Liver (tissue), 9 donors: Measurements from ENCODE around the gene NOA1. TPM values are rescaled to one million over a fixed set of nuclear protein-coding genes. Genes with fewer than 3 reads are reported as not detected.

Source experiments
- DNase-seq: peaks from one replicate; pipeline ENCODE4 v3.0.0-alpha.2; 2017; ENCODE audit warnings: low spot score
- H3K27ac ChIP-seq, 2 donors: one replicate each; pipeline ENCODE4 v1.7.0; 2013; ENCODE audit warnings: inconsistent platforms in 2 of 2, low read length in 2 of 2, control low read depth in 1 of 2, low read depth in 1 of 2, mild to moderate bottlenecking in 1 of 2
- H3K27me3 ChIP-seq, 4 donors: one replicate each; pipeline versions ENCODE4 v1.6.1 to v1.7.0; 2013; ENCODE audit warnings: low read length in 3 of 4, inconsistent platforms in 1 of 4, mild to moderate bottlenecking in 1 of 4, moderate library complexity in 1 of 4; ENCODE audit not compliant: control insufficient read depth in 4 of 4, insufficient read depth in 4 of 4
- H3K36me3 ChIP-seq, 4 donors: one replicate each; pipeline versions ENCODE4 v1.6.1 to v1.7.0; 2013; ENCODE audit warnings: low read length in 3 of 4, mild to moderate bottlenecking in 3 of 4, low read depth in 1 of 4, moderate library complexity in 1 of 4; ENCODE audit not compliant: control insufficient read depth in 4 of 4, insufficient read depth in 3 of 4
- H3K4me1 ChIP-seq, 4 donors: one replicate each; pipeline versions ENCODE4 v1.6.1 to v1.7.0; 2013; ENCODE audit warnings: low read length in 3 of 4, mild to moderate bottlenecking in 3 of 4, moderate library complexity in 1 of 4; ENCODE audit not compliant: control insufficient read depth in 4 of 4, insufficient read depth in 4 of 4
- H3K4me3 ChIP-seq, 3 donors: one replicate each; pipeline versions ENCODE4 v1.6.1 to v1.7.0; 2013; ENCODE audit warnings: low read length in 3 of 3, control low read depth in 1 of 3, low read depth in 1 of 3, mild to moderate bottlenecking in 1 of 3
- H3K9ac ChIP-seq, 2 donors: one replicate each; pipeline ENCODE4 v1.7.0; 2013; ENCODE audit warnings: low read length in 2 of 2, mild to moderate bottlenecking in 2 of 2, moderate library complexity in 2 of 2, control low read depth in 1 of 2, low read depth in 1 of 2
- H3K9me3 ChIP-seq, 4 donors: one replicate each; pipeline versions ENCODE4 v1.6.1 to v1.7.0; 2013; ENCODE audit warnings: low read length in 3 of 4; ENCODE audit not compliant: control insufficient read depth in 4 of 4
- FOXA1 ChIP-seq: IDR thresholded peaks from 2 replicates; pipeline ENCODE4 v1.6.1; 2016; ENCODE audit warnings: antibody characterized with exemption
- FOXA2 ChIP-seq: IDR thresholded peaks from 2 replicates; pipeline ENCODE4 v1.6.1; 2016; ENCODE audit warnings: antibody characterized with exemption
- GABPA ChIP-seq, 2 donors: IDR thresholded peaks in 1 of 2; conservative IDR thresholded peaks in 1 of 2; 2 replicates each; pipeline ENCODE4 v1.6.1; 2016; ENCODE audit warnings: antibody characterized with exemption in 2 of 2, mild to moderate bottlenecking in 1 of 2, moderate library complexity in 1 of 2
- HNF4G ChIP-seq: IDR thresholded peaks from 2 replicates; pipeline ENCODE4 v1.6.1; 2016; ENCODE audit warnings: antibody characterized with exemption
- JUND ChIP-seq, 2 donors: IDR thresholded peaks; 2 replicates each; pipeline ENCODE4 v1.6.1; 2016; ENCODE audit warnings: antibody characterized with exemption in 2 of 2
- MAX ChIP-seq: IDR thresholded peaks from 2 replicates; pipeline ENCODE4 v1.6.1; 2016; ENCODE audit warnings: antibody characterized with exemption
- RAD21 ChIP-seq, 2 donors: IDR thresholded peaks; 2 replicates each; pipeline ENCODE4 v1.6.1; 2016; ENCODE audit warnings: antibody characterized with exemption in 2 of 2, mild to moderate bottlenecking in 2 of 2
- REST ChIP-seq: IDR thresholded peaks from 2 replicates; pipeline ENCODE4 v1.6.1; 2016; ENCODE audit warnings: antibody characterized with exemption, mild to moderate bottlenecking
- RXRA ChIP-seq, 2 donors: IDR thresholded peaks; 2 replicates each; pipeline ENCODE4 v1.6.1; 2017 to 2018; ENCODE audit warnings: antibody characterized with exemption in 2 of 2, mild to moderate bottlenecking in 1 of 2
- YY1 ChIP-seq: IDR thresholded peaks from 2 replicates; pipeline ENCODE4 v1.6.1; 2016; ENCODE audit warnings: antibody characterized with exemption, mild to moderate bottlenecking
- WGBS: extraction: QIAGEN DNeasy Blood & Tissue Kit; methylation state at CpG from one replicate; pipeline ENCODE4 v1.1.7; 2013; 5-methylcytosine and 5-hydroxymethylcytosine counted together
- polyA plus RNA-seq, 2 donors: library from polyadenylated mRNA; stranded (reverse) in 1 of 2; unstranded in 1 of 2; fragments of 200-250 nt in 1 of 2; fragments of >200 nt in 1 of 2; fragmentation: Nextera tagmentation in 1 of 2; extraction: Ambion mirVana in 1 of 2; gene quantifications; one replicate each; pipeline versions ENCODE4 v1.2.1 to v1.2.3, GENCODE V29; 2013 to 2015
- total RNA-seq, 2 donors: library from RNA; depleted of rRNA; stranded (reverse); fragments of >200 nt; gene quantifications; one replicate each; pipeline ENCODE4 v1.2.3, GENCODE V29; 2014
- TF ChIP-seq, protein P1 (sequence below): IDR thresholded peaks from 2 replicates; pipeline ENCODE4 v1.6.1; 2016; ENCODE audit warnings: antibody characterized with exemption
- TF ChIP-seq, protein P2 (sequence below): fragments of 150-350 bp; IDR thresholded peaks from 2 replicates; pipeline ENCODE4 v1.5.1; 2017; ENCODE audit warnings: improper control_type of control experiment, low read depth, low read length; ENCODE audit not compliant: missing input control
- TF ChIP-seq, protein P3 (sequence below): IDR thresholded peaks from 2 replicates; pipeline ENCODE4 v1.6.1; 2016; ENCODE audit warnings: antibody characterized with exemption
- donor health status: healthy.
- donor health status: healthy.
- donor health status: healthy.
- donor health status: healthy.
- donor health status: healthy.

Gene NOA1
- total and polyA plus RNA-seq, 4 donors: 2.3 to 9.2 (median 7.1) TPM

DNA sequence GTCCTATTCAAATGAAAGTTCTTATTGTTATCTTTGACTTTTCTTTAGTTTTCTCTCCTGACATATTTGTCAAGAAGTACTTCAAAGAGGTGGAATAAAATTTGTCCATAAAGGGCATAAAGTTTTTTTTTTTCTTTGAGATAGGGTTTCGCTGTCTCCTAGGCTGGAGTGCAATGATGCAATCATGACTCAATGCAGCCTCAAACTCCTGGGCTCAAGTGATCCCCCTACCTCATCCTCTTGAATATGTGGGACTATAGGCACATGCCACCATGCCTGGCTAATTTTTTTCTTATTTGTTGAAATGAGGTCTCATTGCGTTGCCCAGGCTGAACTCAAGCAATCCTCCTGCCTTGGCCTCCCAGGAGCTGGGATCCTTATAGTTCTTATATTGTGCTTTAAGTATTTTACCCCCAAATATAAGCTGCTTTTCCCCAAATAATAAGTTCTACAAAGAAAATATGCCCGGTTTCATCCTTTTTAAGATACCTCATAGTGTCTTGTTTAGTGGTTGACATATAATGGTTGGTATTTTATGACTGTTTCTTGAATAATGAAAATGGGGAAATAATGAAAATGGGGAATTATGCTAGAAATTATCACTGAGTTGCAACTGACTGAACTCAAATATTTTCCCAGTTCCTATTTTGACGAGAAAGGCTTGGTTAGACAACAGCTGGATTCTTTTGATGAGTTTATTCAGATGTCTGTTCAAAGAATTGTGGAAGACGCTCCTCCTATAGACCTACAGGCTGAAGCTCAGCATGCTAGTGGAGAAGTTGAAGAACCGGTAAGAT lies 12.9 kb upstream of the NOA1 start:
- peaks cover 11 to 66% (median 41%) of the 10 kb centered on the region in 4 donors for H3K36me3 ChIP-seq
- no peak overlapping the region for H3K27ac ChIP-seq
- WGBS: 94% methylated on average over 6 of the region's 6 CpGs
- no peak overlapping the region for H3K9ac ChIP-seq
- no peaks in the 10 kb centered on the region for H3K9me3 ChIP-seq
- no peaks in the 10 kb centered on the region for H3K27me3 ChIP-seq
- no peak overlapping the region for H3K4me3 ChIP-seq
- no peak for TF ChIP-seq MAX
- TF ChIP-seq JUND (IDR thresholded peaks at IDR 0.05): no peak
- TF ChIP-seq RAD21 (IDR thresholded peaks at IDR 0.05): no peak
- TF ChIP-seq, protein P1, sequence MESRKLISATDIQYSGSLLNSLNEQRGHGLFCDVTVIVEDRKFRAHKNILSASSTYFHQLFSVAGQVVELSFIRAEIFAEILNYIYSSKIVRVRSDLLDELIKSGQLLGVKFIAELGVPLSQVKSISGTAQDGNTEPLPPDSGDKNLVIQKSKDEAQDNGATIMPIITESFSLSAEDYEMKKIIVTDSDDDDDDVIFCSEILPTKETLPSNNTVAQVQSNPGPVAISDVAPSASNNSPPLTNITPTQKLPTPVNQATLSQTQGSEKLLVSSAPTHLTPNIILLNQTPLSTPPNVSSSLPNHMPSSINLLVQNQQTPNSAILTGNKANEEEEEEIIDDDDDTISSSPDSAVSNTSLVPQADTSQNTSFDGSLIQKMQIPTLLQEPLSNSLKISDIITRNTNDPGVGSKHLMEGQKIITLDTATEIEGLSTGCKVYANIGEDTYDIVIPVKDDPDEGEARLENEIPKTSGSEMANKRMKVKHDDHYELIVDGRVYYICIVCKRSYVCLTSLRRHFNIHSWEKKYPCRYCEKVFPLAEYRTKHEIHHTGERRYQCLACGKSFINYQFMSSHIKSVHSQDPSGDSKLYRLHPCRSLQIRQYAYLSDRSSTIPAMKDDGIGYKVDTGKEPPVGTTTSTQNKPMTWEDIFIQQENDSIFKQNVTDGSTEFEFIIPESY: no peak
- TF ChIP-seq YY1: no peak
- TF ChIP-seq HNF4G: no peak
- no peak for TF ChIP-seq RXRA (IDR thresholded peaks at IDR 0.05)
- no peak for TF ChIP-seq GABPA (IDR thresholded peaks at IDR 0.05 in 1 of 2, conservative IDR thresholded peaks at IDR 0.05 in 1 of 2)
- TF ChIP-seq, protein P2, sequence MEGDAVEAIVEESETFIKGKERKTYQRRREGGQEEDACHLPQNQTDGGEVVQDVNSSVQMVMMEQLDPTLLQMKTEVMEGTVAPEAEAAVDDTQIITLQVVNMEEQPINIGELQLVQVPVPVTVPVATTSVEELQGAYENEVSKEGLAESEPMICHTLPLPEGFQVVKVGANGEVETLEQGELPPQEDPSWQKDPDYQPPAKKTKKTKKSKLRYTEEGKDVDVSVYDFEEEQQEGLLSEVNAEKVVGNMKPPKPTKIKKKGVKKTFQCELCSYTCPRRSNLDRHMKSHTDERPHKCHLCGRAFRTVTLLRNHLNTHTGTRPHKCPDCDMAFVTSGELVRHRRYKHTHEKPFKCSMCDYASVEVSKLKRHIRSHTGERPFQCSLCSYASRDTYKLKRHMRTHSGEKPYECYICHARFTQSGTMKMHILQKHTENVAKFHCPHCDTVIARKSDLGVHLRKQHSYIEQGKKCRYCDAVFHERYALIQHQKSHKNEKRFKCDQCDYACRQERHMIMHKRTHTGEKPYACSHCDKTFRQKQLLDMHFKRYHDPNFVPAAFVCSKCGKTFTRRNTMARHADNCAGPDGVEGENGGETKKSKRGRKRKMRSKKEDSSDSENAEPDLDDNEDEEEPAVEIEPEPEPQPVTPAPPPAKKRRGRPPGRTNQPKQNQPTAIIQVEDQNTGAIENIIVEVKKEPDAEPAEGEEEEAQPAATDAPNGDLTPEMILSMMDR: no peak
- TF ChIP-seq FOXA2: no peak
- DNase-seq: no peak
- H3K4me1 ChIP-seq: no peaks in the 10 kb centered on the region

DNA sequence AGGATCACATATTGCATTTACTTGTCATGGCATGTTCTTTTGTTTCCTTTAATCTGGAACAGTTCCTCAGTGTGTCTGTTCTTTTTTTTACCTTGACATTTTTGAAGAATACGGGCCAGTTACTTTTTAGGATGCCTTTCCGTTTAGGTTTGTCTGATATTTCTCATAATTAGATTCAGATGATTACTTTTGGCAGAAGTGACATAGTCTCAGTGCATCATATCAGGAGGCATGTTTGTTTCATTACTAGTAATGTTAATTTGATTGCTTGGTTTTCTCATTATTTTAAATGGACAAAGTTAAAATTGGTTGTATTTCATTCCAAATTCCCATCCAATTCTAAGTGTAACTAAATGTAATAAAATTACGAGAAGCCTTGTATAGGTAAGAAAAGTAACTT lies 9.5 kb upstream of the NOA1 start:
- H3K4me1 ChIP-seq: peaks cover 0 to 3% (median 0%) of the 10 kb centered on the region in 4 donors
- H3K4me3 ChIP-seq: no peak overlapping the region
- DNase-seq: no peak
- H3K27me3 ChIP-seq: no peaks in the 10 kb centered on the region
- WGBS: 95% methylated on average over 3 of the region's 3 CpGs
- H3K9ac ChIP-seq: no peak overlapping the region
- TF ChIP-seq, protein P3, sequence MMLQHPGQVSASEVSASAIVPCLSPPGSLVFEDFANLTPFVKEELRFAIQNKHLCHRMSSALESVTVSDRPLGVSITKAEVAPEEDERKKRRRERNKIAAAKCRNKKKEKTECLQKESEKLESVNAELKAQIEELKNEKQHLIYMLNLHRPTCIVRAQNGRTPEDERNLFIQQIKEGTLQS: no peak
- TF ChIP-seq RXRA (IDR thresholded peaks at IDR 0.05) (no peak), HNF4G (no peak), REST (no peak), FOXA1 (no peak), FOXA2 (no peak), RAD21 (IDR thresholded peaks at IDR 0.05) (no peak)
- TF ChIP-seq, protein P2: no peak
- peaks cover 13 to 46% (median 28%) of the 10 kb centered on the region in 4 donors for H3K36me3 ChIP-seq
- no peak overlapping the region for H3K27ac ChIP-seq
- H3K9me3 ChIP-seq: no peaks in the 10 kb centered on the region
